ENCODE results near the gene ERGIC1.

Gene ERGIC1

GRCh38 chr5:172943283-172943841, 109.3 kb downstream of the ERGIC1 start:
- DNase-seq (ENCODE audit: extremely low read depth, low read depth), result no peak
- no peak for TF ChIP-seq CTCF (IDR thresholded peaks at IDR 0.05; ENCODE audit: low read depth, low read length)

- TF ChIP-seq CTCF (IDR thresholded peaks at IDR 0.05; ENCODE audit: low read depth, low read length), result no peak
- DNase-seq (ENCODE audit: extremely low read depth, low read depth), result no peak
These were observed 109.9 kb downstream of the ERGIC1 start for GRCh38 chr5:172943906-172944305.

GRCh38 chr5:172944741-172945140, 110.7 kb downstream of the ERGIC1 start:
- DNase-seq (ENCODE audit: extremely low read depth, low read depth), result no peak
- TF ChIP-seq CTCF (IDR thresholded peaks at IDR 0.05; ENCODE audit: low read depth, low read length), result no peak

GRCh38 chr5:172945151-172945550, 111.1 kb downstream of the ERGIC1 start:
- TF ChIP-seq CTCF (IDR thresholded peaks at IDR 0.05; ENCODE audit: low read depth, low read length), result no peak
- DNase-seq (ENCODE audit: extremely low read depth, low read depth), result no peak

- no peak for DNase-seq (ENCODE audit: extremely low read depth, low read depth)
- TF ChIP-seq CTCF (IDR thresholded peaks at IDR 0.05; ENCODE audit: low read depth, low read length), result no peak
These were observed 112.1 kb downstream of the ERGIC1 start for GRCh38 chr5:172946146-172946545.

- no peak for TF ChIP-seq CTCF (IDR thresholded peaks at IDR 0.05; ENCODE audit: low read depth, low read length)
- no peak for DNase-seq (ENCODE audit: extremely low read depth, low read depth)
These were observed 115.4 kb downstream of the ERGIC1 start for GRCh38 chr5:172949426-172949825.

- DNase-seq (ENCODE audit: extremely low read depth, low read depth), result no peak
- TF ChIP-seq CTCF (IDR thresholded peaks at IDR 0.05; ENCODE audit: low read depth, low read length), result no peak
These were observed 116.3 kb downstream of the ERGIC1 start for GRCh38 chr5:172950176-172950965.
